ENCODE data around the gene STK38L. TPM values are rescaled to one million over a fixed set of nuclear protein-coding genes. Genes with fewer than 3 reads are reported as not detected.

Gene STK38L
- total RNA-seq, 3 donors from 2014 or later, result 45.2 to 69.4 (median 53.6) TPM

GRCh38 chr12:27351476-27351875 lies 107.4 kb downstream of the STK38L start:
- no peak for TF ChIP-seq CTCF (IDR thresholded peaks at IDR 0.05)
- intact Hi-C loops (cut with DNase I, micrococcal nuclease), result no loop called here
- no peak for DNase-seq
- Histone ChIP-seq H3K4me1 (ENCODE audit: low read depth) (no peaks in the 10 kb centered on the region), H3K36me3 (ENCODE audit: low read depth) (no peaks in the 10 kb centered on the region), H3K9me3 (no peaks in the 10 kb centered on the region), H3K4me3 (no peak overlapping the region)
- ATAC-seq, result no peak

DNA sequence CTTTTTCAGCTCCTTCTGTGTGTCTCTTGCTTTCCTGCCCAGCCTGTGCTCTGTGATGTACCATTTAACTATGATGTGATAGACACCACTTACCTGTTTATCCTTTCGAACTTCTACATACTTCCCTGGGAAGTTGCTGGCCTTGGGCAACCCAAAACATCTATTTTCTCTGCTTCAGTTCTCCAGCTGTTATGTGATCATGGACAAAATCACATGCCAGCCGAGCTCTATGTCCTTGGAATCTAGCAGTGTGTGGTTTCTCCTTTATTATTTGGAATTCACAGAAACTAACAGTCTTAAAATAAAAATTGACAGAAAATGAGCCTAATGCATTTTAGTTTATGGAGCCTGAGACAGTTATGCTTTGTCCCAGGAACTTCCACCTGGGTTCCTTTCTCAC lies 111.4 kb downstream of the STK38L start:
- no peak for DNase-seq
- Histone ChIP-seq H3K9me3 (no peaks in the 10 kb centered on the region), H3K4me1 (ENCODE audit: low read depth) (no peaks in the 10 kb centered on the region), H3K4me3 (no peak overlapping the region), H3K36me3 (ENCODE audit: low read depth) (no peaks in the 10 kb centered on the region)
- intact Hi-C loops (cut with DNase I, micrococcal nuclease), result no loop called here
- no peak for ATAC-seq
- TF ChIP-seq CTCF (IDR thresholded peaks at IDR 0.05), result no peak

DNA sequence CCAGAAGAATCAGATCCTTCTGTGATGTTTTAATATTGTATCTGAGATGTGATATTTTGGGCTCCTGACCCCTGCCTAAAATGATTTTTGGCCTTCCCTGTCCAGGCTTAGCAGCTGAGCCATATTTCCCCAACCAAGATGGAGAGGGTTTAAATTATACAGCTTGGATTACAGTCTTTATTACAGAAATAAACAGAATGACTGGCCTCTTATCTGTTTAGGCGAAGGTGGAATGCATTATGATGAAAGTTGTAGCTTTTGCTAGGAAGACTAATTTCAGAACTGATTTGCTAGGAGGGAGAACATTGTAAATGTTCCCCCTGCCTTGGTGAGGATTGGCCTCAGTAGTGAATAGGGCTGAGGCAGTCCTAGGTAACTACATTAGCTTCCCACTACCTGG lies 111.9 kb downstream of the STK38L start:
- no peak for TF ChIP-seq CTCF (IDR thresholded peaks at IDR 0.05)
- no peaks in the 10 kb centered on the region for H3K4me1 ChIP-seq (ENCODE audit: low read depth)
- H3K4me3 ChIP-seq, result no peak overlapping the region
- ATAC-seq (no peak), DNase-seq (no peak)
- H3K36me3 ChIP-seq (ENCODE audit: low read depth), result no peaks in the 10 kb centered on the region
- H3K9me3 ChIP-seq, result no peaks in the 10 kb centered on the region
- intact Hi-C loops (cut with DNase I, micrococcal nuclease), result no loop called here

DNA sequence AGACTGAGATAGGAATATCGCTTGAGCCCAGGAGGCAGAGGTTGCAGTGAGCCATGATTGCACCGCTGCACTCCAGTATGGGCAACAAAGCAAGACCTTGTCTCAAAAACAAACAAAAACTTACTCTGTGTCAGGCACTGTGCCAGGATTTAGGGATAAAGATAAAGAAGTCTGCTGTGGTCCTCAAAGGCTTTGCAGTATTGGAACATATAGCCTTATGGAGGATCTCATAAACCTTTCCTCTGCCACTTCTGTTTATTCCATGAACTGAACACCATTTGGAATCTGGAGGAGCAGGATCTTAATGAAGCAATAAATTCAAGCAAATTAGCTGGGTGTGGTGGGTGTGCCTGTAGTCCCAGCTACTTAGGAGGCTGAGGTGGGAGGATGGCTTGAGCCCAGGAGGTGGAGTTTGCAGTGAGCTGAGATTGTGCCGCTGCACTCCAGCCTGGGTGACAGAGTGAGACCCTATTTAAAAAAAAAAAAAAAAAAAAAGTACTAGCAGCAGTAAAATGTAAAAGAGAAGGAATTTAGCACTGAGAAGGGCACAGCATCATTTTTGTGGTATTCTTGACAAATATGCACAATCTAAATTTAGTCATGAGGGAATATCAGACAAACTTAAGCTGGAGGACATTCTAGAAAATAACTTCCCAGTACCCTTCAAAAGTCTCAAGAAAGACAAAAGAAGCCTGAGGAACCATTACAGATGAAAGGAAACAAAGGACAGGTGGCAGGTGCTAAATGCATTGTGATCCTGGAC lies 115.7 kb downstream of the STK38L start:
- intact Hi-C loops (cut with DNase I, micrococcal nuclease), result no loop called here

DNA sequence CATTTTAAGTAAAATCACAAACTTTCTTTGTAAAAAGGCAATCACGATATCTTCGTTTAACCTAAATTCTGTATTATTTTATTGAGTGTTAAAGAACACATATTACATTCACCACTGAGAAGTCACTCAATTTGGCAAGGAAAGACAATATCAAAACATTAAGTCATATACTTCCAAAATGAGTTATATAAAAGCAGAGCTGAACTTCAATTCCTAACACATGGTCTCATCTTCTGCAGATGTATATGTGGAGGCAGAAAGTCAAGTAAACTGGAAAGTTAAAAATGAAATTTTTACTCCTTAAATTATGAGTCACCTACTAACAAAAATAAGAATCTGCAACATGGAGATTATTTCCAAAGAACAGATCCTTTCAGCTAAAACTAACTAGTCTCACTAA lies 117.3 kb downstream of the STK38L start:
- intact Hi-C loops (cut with DNase I, micrococcal nuclease), result no loop called here
- H3K4me1 ChIP-seq (ENCODE audit: low read depth), result no peaks in the 10 kb centered on the region
- no peaks in the 10 kb centered on the region for H3K36me3 ChIP-seq (ENCODE audit: low read depth)
- no peaks in the 10 kb centered on the region for H3K9me3 ChIP-seq
- ATAC-seq (no peak), DNase-seq (no peak)
- no peak for TF ChIP-seq CTCF (IDR thresholded peaks at IDR 0.05)
- no peak overlapping the region for H3K4me3 ChIP-seq

More for the DNA sequence above, 115.7 kb downstream of the STK38L start:
- TF ChIP-seq CTCF (IDR thresholded peaks at IDR 0.05), result no peak
- no peaks in the 10 kb centered on the region for H3K36me3 ChIP-seq (ENCODE audit: low read depth)
- no peak overlapping the region for H3K4me3 ChIP-seq
- DNase-seq, result peak in 1 of 3 donors; percentile 46
- H3K9me3 ChIP-seq, result no peaks in the 10 kb centered on the region
- no peaks in the 10 kb centered on the region for H3K4me1 ChIP-seq (ENCODE audit: low read depth)
- ATAC-seq, result peak; percentile 66

Data from mucosa of descending colon (tissue), 3 donors.